Measurements from ENCODE around the gene THUMPD3.

DNA sequence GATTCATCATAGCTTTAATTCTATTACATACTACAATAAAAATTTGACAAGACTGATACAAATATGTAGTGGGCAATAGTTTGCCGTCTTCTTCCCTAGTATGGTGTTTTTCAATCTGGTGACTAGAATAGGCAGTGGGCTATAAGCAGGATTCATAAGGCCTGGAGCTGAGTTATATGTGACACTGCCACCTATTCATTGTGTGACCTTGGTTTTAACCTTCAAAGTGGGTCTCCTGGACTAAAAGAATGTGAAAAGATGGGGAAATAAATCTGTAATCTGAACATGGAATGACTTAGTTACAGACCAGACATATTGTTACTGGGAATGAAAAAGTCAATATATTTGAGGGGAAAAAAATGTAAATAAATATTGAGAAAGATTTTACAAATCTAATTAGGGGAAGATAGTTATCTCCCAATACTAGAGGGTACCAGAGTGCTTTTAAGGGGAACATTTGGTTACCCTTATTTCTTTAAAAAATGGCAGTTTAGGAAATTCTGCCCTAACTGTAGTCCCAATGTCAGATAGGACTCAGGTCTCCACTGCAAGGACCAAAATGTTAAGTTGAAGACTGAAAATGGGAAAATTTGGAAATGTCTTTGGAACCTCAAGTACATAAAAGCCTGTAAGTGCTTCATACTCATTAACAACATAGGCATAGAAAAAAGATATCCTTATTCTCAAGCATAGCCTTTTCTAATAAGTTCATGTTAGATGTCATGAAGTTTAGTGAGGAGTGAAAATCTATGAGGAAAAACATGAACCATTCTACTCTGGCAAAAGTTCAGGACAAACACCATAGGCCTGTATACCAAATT, 23.9 kb downstream of the THUMPD3 start:
- TF ChIP-seq, protein P1, sequence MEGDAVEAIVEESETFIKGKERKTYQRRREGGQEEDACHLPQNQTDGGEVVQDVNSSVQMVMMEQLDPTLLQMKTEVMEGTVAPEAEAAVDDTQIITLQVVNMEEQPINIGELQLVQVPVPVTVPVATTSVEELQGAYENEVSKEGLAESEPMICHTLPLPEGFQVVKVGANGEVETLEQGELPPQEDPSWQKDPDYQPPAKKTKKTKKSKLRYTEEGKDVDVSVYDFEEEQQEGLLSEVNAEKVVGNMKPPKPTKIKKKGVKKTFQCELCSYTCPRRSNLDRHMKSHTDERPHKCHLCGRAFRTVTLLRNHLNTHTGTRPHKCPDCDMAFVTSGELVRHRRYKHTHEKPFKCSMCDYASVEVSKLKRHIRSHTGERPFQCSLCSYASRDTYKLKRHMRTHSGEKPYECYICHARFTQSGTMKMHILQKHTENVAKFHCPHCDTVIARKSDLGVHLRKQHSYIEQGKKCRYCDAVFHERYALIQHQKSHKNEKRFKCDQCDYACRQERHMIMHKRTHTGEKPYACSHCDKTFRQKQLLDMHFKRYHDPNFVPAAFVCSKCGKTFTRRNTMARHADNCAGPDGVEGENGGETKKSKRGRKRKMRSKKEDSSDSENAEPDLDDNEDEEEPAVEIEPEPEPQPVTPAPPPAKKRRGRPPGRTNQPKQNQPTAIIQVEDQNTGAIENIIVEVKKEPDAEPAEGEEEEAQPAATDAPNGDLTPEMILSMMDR (IDR thresholded peaks at IDR 0.05) = no peak
- no peak for TF ChIP-seq POLR2A (IDR thresholded peaks at IDR 0.05)

All from lower leg skin (tissue), 3 donors.